Activated CD4-positive, CD25-positive, alpha-beta regulatory T cell treated with anti-CD3 and anti-CD28 coated beads, Interleukin-2, amount 50 U/mL, for 24 hours (primary cell): ENCODE measurements around the gene SAMD10.
A peak's percentile ranks its signal among the peaks of the same experiment; 100 is the strongest.
"Not testable (repeated sequence)": the region's sequence is repeated elsewhere in the genome, so short reads cannot be mapped to it uniquely, and the experiment has no call there.

Experiments used
- ATAC-seq, 2 donors: fragments of 150-1000 bp; cut with Tn5 transposase; one replicate each; pipeline ENCODE4 v1.10.0; 2021; ENCODE audit warnings: mild to moderate bottlenecking in 1 of 2, moderate library complexity in 1 of 2

Gene SAMD10

DNA sequence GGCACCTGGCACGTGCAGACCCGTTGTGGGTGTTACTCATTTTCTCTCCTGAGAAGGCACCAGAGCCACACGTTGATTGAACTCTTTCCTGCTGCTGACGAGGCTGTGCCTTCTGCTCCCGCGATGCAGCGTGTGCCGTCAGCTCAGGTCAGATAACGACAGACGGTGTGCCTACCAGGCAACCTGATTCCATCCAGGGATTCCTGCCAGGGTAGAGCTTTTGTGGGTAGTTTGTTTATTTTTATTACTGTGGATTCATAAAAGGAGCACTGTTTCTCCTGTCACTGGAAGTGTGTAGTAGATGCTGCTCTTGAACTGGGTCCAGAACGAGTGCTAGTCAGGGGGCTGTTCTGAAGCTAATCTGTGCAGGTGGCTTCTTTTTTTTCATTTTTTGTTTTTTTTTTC lies 22.2 kb upstream of the SAMD10 start:
- no peak for ATAC-seq

DNA sequence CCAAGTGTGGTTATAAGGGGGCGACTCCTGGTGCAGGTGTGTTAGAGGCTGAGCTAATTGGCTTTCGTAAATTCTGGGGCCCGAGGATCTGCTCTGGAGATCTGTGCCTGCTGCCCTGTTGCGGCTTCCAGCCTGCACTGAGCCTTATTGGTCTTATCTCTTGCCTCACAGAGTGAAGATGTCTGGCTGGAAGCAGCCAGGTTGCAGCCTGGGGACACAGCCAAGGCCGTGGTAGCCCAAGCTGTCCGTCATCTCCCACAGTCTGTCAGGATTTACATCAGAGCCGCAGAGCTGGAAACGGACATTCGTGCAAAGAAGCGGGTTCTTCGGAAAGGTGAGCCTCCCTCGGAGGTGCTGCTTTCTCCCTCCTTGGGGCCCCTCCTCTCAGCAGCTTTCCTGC lies 21.5 kb upstream of the SAMD10 start:
- no peak for ATAC-seq

DNA sequence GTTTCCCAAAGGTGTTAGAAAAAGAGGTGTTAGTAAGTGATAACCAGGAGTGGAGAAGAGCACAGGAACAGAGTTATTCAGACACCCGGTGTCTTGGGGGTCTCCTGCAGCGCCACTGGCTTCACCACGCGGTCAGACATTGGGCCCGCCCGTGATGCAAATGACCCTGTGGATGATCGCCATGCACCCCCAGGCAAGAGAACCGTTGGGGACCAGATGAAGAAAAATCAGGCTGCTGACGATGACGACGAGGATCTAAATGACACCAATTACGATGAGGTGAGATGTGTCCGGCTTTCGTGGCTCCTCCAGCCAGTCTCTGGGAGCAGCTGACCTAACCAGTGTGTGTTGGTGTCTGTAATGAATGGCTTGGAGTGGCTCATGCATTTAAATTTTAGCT lies 3.5 kb upstream of the SAMD10 start:
- ATAC-seq, result no peak

DNA sequence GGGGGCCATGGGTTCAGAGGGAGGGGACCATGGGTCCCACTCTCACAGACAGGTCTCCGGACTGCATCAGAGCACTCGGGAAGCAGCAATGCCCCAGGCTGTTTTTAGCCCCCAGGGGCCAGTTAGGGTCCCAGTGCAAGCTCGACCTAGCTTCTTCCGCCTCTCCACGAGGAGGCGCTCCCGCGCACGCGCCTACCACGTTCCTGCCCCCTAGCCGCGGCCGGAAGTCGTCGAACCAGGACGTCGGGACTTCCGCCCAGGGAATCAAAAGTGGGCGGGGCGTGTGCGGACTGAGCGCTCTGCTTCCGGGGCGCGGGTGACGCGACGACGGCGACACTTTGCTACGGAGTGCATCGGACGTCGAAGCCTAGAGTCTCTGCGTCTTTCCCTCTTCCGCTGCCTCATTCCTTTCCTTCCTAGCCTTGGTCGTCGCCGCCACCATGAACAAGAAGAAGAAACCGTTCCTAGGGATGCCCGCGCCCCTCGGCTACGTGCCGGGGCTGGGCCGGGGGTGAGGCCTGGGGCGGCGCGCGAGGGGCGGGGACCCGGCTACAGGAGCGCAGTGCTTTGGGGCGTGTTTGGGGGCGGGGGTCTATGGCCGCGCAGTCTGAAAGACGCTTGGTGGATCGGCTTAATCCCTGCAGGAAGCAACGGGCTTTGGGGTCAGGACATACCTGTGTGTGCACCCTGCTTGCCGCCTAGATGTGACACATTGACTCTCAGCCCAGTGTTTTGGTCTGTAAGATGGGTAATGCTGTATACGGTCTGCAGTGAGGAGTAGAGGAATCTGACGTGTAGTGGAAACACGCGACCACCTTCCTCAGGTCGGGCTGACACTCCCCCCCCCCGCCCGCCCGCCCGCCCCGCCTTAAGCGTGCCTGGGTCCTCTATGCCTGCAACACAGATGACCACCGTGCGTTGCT lies 1.6 kb upstream of the SAMD10 start, which contains the start of gene PRPF6:
PRPF6 (plus strand) TSS at position 327 of the 923 bp plus-strand sequence; CDS start at position 441, 114 bp downstream.
- peak; percentile 65 to 68 for ATAC-seq

DNA sequence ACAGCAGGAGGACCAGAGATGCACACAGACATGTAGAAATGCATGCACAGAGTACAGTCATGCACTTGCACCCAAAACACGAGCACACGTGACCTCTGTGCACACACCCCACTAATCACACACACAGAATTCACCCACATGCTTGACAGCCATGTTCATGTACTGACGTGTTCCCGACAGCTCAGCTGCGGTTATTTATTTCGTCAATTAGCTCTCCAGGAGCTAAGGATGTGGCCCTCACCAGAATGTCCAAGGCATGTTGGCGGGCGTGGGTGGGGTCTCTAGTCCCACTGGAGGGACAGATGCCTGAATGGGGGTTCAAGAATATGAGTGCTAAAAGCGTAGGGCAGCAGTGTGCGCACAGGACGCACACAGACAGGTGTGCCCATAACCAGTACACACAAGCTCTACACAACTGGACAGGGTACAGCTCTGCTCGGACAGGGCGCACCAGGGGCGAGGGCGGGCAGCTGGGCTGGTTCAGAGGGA lies 919 bp upstream of the SAMD10 start:
- ATAC-seq, result peak; percentile 30 to 46

DNA sequence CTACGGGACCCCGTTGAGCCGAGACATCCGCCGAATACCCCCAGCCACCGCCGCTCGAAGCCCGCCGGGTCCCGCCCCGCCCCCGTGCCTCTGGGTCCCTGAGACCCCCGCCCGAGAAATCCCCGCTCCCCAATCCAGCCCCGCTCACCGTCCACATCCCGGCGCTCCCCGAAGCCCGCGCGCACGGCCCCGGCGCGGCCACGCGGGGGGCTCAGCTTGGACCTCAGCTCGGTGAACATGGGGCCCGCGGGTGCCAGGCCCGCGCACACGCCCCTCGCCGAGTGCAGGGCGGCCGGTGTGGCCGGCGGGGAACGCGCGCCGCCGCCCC lies 249 bp downstream of the SAMD10 start:
- no peak for ATAC-seq

DNA sequence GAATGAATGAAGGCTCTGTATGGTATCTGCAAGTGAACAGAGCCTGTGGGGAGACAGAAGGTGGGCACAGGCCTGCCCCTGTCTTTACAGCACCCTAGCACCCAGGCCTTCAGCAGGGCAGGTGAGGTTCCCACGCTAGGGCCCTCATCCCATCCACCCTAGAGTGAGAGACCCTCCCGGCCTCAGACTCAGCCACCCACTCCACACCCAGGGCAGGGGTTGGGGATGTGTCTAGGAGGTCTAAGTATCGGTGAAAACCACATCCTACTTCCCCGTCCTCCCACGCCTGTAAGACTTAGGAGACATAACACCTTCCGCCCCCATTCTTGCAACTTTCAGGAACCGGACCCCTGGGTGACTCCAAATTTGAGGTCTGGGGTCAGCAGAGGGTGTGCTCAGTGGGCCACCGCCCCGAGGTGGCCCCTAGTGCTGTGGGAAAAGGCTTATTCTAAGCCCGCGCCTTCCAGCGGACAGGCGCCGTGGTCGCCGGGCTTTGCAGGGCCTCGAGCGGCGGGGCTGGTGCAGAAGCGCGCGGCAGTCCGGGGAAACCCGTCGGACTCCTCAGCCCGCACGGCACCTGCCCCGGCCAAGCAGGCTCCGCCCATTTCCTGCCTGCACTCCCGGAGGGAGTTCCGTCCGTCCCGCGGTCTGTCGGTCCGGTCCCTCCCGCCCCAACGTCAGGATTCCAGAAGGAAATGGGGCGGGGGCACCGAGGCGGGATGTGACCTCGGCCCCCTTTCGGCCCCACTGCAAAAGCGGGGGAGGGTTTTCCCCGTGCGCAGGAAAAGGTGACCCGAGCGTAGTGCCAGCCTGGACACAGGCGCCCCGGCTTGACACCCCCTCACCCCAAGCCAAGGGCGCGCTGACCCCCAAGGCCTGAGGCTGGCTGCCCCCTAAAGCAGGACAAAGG lies 868 bp downstream of the SAMD10 start:
- ATAC-seq, result peak in 1 of 2 donors; percentile 3

DNA sequence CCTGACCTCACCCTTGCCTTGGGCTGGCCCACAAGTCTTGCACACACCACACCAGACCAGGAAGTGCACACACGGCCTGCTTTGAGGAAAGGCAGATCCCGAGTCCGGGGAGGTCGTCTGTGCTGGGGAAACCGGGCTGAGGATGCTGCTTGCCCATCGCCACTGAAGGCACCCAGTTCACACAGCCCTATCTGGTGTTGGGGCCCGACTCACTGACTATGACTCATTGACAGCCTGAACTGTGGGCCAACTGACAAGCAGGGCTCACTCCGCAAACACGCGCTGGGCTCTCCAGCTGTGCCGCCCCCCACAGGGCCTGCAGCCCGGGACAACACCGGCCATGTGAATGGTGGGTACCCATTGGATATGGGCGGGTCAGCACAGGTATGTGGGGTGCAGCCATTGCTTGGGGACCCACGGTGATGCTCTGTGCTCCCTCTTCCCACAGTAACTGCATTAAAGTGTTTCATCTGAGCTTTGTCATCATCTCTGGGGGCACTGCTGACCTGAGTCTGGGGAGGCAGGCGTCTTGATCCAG lies 1.6 kb downstream of the SAMD10 start:
- peak; percentile 58 to 61 for ATAC-seq

DNA sequence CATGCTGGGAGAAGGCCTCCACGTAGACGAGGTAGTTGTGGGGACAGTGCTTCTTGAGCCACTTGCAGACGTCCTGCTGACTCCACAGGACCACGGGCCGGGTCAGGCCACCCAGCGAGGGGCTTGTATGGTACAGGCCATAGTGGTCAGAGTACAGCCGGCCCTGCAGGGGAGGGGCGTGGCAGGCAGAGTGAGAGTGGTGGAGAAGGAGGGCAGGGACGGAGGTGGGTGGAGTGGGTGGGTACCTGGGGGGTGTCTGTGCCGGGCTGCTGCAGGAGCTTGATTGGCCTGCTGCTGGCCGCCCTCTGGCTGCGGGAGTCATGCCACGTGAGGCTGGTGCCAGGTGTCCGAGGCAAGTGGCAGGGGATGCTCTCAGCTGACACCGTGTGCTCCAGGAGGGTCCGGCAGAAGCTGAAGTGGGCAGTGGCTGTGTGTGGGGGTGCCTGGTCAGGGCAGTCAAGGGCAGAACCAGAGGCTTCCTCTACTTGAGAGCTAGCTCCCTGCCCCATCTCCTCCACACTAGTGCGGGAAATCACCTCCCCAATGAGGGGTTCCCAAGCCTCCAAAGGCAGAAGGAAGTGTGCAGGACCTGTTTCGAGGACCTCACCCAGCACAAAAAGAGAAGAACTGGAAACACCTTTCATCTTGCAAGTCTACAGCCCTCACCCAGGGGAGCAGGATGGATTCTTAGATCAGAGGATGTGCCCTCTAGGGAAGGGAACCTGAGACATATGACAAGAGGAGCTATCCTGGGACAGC lies 2.3 kb downstream of the SAMD10 start:
- no peak for ATAC-seq

DNA sequence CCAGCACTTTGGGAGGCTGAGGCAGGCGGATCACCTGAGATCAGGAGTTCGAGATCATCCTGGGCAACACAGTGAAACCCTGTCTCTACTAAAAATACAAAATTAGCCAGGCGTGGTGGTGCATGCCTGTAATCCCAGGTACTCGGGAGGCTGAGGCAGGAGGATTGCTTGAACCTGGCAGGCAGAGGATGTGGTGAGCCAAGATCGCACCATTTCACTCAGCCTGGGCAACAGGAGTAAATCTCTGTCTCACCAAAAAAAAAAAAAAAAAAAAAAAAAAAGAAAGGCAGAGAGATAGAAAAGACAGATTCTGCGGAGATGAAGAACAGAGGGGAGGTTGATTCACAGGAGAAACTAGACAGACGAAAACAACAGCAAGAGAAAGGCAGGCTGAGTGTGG lies 2.9 kb downstream of the SAMD10 start:
- not testable (repeated sequence) for ATAC-seq

DNA sequence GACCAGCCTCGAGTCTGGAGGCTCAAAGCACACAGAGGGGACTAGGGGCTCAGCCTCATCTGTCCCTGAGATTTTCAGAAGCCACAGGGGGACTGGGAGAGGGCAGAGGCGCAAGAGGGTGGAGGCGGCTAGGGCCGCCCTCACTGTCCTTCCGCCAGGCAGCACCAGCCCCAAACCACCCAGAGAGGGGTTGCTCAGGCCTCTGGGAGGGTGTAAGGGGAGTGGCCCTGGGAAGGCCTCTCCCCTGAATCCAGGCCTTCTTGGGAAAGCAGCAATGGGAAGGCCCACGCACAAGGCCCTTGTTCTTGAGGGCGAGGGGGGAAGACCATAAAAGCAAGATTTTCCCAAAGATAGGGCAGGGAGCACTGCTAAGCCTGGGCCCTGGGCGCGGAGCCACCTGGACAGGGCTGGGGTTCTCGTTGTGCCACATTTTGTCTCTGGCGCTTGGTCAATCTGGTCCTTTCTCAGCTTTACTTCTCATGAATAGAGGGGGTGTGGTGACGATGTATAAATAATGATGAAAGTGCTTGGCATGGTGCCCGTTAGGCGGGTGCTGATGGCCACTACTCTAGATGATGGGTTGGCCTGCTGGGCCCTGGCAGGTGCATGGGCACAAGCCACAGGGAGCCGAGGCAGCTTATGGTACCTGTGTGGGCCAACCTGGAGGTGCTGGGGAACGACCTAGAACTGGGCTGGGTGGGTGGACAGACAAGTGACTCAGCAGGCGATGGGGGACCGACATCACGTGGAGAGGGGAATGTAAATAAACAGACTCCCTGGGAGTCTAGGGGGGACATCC lies 4.8 kb downstream of the SAMD10 start:
- ATAC-seq, result no peak

DNA sequence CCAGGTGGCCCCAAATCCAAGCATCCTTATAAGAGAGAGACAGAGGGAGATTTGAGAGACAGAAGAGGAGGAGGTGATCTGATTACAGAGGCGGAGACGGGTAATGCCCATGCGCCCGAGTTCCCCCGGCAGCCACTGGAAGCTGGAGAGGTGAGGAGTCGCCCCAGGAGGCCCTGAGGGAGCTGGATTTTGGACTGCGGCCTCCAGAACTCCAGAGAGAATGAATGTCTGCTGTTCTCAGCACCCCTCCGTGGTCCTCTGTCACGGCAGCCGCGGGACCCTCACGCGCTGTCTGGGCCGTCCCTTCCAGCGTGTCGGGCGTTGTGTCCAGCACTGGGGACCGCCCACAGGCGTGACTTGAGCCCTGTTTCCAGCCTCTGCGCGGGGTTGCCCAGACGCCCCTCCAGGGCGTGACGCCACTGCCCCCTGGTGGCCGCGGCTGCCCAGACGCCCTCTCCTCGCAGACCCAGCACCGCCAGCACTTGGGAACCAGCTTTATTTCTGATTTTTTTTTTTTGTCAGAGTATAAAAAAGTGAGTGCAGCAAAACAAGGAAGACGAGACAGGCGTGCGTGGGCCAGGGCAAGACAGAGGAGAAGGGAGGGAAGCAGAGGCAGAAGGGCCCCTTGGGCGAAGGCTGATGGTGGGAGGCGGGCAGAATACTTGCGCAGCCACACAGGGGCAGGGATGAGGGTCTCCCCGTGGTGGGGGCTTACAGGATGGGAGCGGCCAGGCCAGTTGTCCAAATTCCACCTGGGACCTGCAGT lies 5.6 kb downstream of the SAMD10 start:
- ATAC-seq, result peak; percentile 33 to 48

DNA sequence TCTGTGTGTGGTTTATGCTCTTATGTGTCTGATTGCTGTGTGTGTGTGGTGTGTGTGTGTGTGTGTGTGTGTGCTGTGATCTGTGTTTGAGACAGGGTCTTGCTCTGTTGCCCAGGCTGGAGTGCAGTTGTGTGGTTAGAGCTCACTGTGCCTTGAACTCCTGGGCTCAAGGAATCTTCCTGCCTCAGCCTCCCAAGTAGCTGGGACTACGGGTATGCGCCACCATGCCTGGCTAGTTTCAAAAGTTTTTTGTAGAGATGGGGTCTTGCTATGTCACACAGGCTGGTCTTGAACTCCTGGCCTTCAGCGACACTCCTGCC lies 6.3 kb downstream of the SAMD10 start:
- ATAC-seq, result no peak

DNA sequence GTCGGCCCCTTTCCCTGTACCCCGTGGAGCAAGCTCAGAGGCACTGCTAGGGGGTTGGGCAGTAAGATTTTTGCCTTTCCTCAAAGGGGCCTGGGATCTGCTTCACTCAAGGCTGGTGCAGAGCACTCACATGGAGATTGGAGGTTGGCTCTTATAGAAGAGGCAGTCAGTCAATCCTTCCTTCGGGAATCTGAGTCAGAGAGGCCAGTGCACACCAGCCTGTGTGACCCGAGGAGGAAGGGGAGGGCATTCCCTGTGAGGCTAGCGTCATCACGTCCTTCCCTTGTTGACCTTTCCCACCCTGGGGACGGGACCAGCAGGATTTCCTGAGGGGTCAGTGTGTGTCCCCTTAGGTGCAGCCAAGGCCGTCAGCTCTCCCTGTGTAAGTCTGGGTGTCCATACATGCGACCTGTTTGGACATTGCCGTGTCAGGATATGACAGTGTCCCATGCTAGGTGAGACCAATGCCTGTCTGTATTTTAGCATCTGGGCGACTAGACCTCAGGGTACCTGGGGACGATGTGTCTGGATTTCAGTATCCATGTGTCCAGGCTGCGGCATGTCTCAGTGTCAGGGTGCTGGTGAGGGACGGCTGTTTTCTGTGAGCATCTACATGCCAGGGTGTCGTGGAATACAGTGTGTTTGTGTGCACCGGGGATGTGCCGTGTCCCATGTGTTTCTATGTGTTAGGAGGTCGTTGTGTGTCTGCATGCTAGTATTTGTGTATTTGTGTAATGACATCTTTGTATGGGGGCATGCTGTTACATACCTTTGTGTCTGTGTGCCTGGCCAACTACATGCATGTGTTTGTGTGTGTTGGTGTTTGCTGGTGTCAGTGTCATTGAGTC lies 6.9 kb downstream of the SAMD10 start:
- ATAC-seq, result no peak

DNA sequence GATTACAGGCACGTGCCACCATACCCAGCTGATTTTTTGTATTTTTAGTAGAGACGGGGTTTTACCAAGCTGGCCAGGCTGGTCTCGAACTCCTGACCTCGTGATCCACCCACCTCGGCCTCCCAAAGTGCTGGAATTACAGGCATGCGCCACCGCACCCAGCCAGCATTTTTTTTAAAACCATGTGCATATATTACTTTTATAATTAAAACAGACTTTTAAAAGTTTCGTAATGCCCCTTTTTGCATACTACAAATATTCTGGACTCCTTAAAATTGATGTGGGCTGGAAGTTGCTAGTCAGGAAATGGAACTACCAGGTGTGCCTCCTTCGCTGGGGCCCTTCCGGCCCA lies 7.5 kb downstream of the SAMD10 start:
- not testable (repeated sequence) for ATAC-seq

DNA sequence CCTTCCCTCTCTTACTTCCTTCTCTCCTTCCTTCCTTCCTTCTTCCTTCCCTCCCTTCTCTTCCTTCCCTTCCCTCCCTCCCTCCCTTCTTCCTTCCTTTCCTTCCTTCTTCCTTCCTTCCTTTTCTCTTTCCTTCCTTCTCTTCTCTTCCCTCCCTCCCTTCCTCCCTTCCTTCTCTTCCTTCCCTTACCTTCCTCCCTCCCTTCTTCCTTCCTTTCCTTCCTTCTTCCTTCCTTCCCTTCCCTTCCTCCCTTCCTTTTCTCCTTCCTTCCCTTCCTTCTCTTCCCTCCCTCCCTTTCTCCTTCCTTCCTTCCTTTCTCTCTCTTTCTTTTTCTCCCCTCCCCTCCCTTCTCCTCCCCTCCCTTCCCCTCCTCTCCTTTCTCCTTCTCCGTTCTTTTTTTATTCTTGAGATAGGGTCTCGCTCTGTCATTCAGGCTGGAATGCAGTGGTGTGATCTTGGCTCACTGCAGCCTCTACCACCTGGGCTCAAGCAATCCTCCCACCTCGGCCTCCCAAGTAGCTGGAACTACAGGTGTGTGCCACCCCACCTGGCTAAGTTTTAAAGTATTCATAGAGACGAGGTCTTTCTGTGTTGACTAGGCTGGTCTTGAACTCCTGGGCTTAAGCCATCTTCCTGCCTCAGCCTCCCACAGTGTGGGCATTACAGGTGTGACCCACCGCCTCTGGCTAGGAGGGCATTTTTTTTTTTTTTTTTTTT lies 8.6 kb downstream of the SAMD10 start:
- ATAC-seq, result no peak

DNA sequence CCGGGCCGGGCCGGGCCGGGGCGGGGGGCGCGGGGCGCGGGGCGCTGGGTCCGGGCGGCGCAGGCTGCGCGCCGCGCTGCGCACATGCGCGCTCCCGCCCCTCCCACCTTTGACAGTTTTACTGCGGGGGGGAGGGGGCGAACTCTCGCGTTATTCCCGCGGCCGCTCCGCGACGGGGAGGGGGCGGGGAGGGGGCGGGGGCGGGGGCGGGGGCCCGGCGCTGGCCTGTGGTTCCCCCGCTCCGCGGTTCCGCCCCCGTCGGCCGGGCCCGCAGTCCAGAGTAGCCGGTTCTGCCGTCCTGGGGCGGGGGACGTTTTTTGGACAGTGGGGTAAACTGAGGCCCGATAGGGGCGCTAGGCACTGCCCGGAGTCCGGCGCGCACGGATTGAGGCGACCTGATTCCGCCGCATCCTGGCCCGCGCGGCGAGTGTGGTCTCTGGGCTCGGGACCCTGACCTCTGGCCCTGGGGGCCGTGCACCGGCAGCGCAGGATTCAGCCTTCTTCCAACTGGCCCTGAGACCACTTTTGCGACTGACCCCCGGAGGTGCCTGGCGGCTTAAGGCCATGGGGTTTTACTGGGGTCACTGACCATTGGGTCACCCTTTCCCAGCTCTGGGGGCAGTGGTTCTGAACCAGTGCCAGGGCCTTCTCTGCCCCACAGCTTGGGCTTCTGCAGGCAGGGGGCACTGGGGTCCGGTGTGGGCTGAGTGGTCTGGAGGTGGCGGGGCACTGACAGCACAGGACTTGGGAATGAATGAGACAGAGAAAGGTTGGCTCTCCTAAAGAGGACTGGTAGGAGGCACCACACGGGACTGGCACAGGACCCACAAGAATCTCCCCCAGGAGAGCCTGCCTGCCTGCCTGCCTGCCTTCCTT lies 9.4 kb downstream of the SAMD10 start, which contains the start of gene ZNF512B:
ZNF512B (minus strand) TSS at position 93 of the 876 bp plus-strand sequence. CDS start 1,980 bp downstream, outside the sequence.
- peak; percentile 48 to 53 for ATAC-seq
